Activated CD4-positive, alpha-beta T cell treated with anti-CD3 and anti-CD28 coated beads, Interleukin-2, amount 50 U/mL, for 24 hours (primary cell): ENCODE measurements around the gene MAP2K1.
"Not testable (repeated sequence)": the region's sequence is repeated elsewhere in the genome, so short reads cannot be mapped to it uniquely, and the experiment has no call there.

Experiments
- DNase-seq, 2 donors: peaks; one replicate each; pipeline ENCODE4 v3.0.0-alpha.2; 2020; ENCODE audit warnings: low read depth in 1 of 2, low spot score in 1 of 2

Gene MAP2K1

DNA sequence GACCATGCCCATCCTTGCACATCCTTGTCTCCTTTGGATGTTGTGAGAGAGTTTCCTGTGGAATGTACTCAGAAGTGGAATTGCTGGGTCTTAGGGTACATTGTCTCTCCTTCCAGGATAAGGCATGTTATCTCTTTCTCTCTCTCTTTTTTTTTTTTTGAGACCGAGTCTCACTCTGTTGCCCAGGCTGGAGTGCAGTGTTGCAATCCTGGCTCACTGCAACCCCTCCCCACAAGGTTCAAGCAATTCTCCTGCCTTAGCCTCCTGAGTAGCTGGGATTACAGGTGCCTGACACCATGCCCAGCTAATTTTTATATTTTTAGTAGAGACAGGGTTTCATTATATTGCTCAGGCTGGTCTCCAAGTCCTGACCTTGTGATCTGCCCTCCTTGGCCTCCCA is 6.3 kb downstream of the MAP2K1 start:
- DNase-seq, result not testable (repeated sequence)

DNA sequence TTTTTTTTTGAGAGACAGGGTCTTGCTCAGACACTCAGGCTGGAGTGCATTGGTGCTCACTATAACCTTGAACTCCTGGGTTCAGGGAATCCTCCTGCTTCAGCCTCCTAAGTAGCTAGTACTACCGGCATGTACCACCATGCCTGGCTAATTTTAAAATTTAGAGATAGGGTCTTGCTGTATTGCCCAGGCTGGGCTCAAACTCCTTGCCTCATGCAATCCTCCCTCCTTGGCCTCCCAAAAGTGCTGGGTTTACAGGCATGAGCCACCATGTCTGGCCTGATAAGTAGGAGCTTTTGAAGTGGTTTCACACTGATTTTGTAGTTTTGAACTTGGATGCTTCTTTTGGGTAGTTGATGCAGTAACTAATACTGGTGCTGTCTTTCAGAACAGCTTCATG is 7.8 kb downstream of the MAP2K1 start:
- no peak for DNase-seq

GRCh38 chr15:66394915-66395314 is 8.2 kb downstream of the MAP2K1 start:
- DNase-seq, result no peak

DNA sequence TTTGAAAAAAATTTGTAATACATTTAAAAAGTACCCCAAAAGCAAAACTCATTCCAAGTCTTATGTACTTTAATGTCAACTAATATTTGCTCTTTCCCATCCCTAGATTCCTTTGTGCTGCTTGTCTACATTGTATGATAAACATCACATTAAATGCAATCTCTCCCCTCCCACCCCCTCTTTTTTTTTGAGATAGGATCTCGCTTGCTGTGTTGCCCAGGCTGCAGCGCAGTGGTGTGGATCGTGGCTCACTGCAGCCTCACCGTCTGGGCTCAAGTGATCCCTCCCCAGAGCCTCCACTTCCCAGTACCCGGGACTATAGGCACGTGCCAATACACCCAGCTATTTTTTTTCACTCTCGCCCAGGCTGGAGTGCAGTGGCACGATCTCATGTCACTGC is 12.6 kb downstream of the MAP2K1 start:
- DNase-seq, result no peak

DNA sequence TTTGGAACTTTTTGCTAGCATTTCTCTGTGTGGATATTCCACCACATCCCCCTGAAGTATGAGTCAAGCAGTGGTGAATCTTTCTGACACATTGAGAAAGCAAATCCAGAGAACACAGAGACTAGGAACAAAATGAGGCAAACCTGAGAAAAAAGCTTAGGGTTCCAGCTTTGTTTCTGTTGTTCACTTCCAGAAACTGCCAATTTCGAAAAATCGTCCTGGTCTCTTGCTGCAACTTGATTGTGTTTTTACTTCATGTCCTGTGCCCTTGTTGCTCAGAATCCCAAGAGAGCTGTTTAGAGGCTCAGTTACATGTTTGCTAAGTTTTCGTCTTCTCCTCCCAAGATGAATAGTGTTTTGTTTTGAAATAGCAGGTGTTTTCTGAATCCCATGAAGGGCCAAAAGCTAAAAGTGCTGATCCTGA is 13.7 kb downstream of the MAP2K1 start:
- no peak for DNase-seq

- DNase-seq, result no peak
Observed at GRCh38 chr15:66401130-66402021, 14.7 kb downstream of the MAP2K1 start.

GRCh38 chr15:66402761-66403284 is 16.1 kb downstream of the MAP2K1 start:
- no peak for DNase-seq

DNA sequence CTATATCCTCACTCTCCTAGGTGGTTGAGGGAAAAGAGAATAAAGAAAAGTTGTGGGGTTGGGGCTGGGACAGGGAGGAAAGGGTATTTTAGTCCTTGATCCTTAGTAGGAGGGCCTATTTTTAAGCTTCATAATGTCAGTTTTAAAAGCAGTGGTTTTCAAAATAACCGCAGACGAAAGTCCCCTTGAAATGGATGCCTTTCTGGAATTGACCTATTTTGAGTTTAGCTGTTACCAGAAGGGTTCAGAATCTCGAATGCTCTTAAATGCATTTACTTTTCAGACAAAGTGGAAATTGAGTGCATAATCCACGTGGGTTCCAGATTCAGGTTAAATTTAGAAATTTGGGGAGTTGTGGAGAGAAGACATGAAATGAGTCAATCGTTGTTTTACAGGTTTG is 16.6 kb downstream of the MAP2K1 start:
- no peak for DNase-seq

DNA sequence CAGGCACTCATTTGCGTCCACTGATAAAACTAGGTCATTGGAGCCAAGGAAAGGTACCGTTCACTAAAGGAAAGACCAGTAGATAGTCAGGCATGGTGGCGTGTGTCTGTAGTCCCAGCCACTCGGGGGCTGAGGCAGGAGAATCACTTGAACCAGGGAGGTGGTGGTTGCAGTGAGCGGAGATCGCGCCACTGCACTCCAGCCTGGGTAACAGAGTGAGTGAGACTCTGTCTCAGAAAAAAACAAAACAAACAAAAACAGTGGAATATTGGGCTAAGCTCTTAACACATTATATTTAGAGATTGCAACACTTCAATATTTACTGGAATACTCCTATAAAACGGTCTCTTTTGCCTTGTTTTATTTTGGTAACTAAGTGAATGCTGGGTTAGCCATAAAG is 17.4 kb downstream of the MAP2K1 start:
- no peak for DNase-seq

DNA sequence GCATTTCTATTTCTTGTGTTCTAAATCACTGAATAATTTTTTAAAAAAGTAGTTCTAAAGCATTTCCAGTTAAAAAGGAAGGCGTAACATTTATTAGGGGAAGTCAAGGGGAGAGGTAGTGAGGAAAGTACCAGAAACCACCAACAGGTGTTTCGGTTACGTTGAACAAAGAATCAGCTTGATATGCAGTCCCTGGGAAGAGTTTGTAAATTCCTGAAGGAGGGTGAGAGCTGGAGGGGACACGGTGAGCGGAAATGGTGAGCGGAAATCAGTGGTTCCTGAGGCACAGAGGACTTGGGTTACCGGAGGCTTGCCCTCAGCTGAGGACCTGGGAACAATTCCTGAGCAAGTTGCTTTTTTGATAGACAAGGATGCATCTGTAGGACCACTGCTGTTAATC is 17.8 kb downstream of the MAP2K1 start:
- DNase-seq, result no peak

- no peak for DNase-seq
Observed at GRCh38 chr15:66405007-66405406, 18.3 kb downstream of the MAP2K1 start.

DNA sequence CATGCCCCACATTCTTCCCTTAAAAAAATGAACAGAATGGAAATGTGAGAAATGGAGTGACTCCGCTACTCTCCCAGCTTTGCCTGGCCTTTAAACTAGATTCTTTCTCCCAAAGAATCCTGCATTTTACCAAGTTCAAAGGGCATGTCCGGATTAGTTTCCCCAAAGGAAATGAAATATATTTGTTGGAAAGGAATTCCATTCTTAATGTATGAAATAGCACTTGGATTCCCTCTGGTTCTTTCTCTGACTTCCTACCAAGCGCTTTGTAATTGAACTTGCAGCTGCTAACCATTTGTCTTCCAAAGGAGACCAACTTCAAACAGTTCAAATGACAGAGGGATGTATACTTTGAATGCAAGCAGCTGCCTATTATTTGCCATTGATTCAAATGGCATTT is 18.9 kb downstream of the MAP2K1 start:
- no peak for DNase-seq

GRCh38 chr15:66408254-66408653 is 21.5 kb downstream of the MAP2K1 start:
- DNase-seq, result no peak

- DNase-seq, result no peak
Observed at GRCh38 chr15:66408675-66409282, 22.1 kb downstream of the MAP2K1 start.

DNA sequence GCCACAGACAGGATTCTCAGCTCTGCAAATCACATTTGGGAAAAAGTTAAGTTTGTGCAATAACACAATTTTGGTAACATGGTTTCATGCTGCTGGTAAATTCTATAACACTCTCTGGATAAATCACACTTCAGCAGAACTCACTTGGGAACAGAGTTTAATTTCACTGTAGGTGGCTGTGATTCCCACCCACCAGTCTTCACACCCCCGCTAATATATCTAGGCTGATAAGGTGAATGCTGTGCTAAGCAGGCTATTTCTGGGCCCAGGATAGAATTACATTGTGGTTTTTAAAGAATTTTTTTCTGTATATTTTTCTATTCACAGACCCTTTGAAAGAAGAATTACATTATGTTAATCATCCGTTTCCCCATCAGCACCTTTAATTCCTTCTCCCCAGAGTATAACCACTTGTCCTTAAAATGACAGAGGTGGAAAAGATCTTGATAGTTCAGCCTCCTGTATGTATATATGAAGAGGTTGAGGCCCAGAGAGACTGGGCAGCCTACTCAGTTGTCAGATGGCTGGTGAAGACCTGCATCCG is 22.9 kb downstream of the MAP2K1 start:
- DNase-seq, result no peak

GRCh38 chr15:66411190-66411589 is 24.5 kb downstream of the MAP2K1 start:
- no peak for DNase-seq

DNA sequence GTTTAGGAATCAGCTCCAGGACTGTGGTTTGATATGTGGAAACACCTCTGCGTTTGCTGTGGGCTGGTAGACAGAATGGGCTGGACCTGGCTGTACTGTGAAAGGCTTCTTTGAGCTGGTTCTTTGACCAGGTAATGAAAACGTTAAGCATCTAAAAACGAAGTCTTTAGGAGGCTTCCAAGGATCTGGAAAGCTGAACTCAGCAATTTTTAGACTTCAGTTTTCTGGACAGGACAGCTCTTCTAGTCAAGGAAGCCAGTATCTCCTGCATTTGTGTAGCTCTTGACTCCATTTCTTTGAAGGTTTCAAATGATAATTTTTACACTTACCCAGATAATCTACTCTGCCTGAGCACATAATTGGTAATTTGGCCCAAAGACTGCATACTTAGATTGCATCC is 25.5 kb downstream of the MAP2K1 start:
- DNase-seq, result no peak

GRCh38 chr15:66413579-66413978 is 26.9 kb downstream of the MAP2K1 start:
- no peak for DNase-seq

- no peak for DNase-seq
Observed at GRCh38 chr15:66415360-66415759, 28.6 kb downstream of the MAP2K1 start.

DNA sequence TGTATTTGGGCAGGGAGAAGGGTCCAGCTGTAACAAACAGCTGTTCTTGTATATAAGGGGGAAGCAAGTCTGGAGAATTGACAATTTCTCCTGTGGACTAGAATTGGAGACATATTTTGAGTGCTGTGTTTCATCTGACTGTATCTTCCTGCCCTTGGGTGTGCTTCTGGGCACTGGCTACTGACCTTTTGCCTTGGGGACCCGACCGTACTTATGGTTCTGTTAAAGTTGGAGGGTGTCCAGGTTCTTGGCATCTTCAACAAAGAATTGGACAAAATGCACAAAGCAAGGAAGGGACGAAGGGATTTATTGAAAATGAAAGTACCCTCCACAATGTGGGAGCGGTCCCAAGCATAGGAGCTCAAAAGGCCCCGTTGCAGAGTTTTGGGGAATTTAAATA is 31.0 kb downstream of the MAP2K1 start:
- DNase-seq, result no peak

DNA sequence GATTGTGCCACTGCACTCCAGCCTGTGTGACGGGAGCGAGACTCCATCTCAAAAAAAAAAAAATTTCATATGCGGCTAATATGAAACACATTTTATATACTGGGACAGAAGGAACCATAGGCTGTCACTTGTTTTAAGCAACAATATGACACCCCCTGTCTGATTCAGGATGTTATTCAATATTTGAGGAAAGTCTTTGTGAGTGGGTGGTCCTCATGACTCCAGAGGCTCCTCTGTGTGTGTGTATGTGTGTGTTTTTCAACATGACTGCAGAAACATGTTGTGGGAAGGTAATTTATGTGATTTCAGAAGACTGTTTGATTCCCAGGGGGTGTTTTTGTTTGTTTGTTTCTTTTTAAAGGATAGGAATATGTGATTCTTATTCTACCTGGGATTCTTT is 32.8 kb downstream of the MAP2K1 start:
- no peak for DNase-seq

GRCh38 chr15:66422347-66422746 is 35.6 kb downstream of the MAP2K1 start:
- no peak for DNase-seq
